GM19438 (cell line): ENCODE results near the gene BET1.

Source experiments
- ATAC-seq: cut with Tn5 transposase; IDR thresholded peaks from one replicate; pipeline ENCODE4 v1.9.1; 2021; ENCODE audit warnings: low read depth; ENCODE audit not compliant: unreplicated experiment

The BET1 gene

DNA sequence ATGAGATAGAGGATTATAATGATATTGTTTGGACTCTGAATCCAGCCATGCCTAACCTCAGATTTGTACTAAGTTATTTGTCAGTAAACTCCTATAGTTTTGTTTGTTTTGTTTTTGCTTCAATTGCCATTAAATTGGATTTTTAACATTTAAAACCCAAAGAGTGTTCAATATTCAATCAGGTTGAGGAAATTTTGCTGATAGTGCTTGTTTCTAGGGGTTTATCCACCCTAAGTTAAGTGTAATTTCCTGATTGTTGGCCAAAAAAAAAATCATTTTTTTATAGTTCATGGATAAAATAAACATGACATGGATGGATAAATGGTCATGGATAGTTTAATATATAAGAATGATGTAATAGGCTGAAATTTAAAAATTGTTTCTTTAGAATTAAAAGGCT, 11.4 kb upstream of the BET1 start:
- ATAC-seq: no peak

DNA sequence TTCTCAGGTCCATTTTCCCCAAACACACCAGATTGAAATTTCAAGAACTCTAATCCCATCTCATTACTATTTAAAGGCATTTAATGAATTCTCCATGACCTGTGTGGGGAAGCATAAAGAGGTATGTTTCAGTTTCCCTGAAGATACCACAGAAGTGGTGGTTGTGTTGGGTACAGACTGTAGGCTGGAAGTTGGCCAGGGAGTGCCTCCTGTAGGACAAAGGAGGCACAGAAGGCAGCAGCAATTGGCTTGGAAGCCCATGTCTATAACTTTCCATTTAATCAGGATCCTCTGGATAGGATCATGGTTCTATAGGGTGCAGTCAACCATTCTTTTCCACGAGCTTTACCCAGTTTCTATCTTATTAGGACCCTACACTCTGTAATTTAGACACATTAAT, 8.6 kb upstream of the BET1 start:
- no peak for ATAC-seq

GRCh38 chr7:94011714-94012353, 7.7 kb upstream of the BET1 start:
- no peak for ATAC-seq

DNA sequence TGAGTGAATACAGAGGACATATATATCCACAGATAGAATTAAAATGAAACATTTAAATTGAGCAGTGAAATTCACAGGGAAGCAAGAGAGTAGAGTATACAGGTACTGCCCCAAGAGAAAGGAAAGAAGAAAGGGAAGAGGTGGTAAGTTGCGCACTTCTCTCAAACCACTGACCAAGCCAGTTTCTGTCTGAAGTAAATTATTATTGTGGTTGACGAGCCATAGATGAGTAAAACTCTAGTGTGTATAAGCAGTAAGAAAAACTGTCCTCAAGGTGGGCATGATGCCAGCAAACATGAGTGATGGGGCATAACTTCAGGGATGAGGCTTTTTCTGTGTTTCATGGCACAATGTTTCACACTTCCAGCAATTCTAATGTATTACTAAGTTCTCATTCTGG, 4.4 kb upstream of the BET1 start:
- ATAC-seq: no peak

DNA sequence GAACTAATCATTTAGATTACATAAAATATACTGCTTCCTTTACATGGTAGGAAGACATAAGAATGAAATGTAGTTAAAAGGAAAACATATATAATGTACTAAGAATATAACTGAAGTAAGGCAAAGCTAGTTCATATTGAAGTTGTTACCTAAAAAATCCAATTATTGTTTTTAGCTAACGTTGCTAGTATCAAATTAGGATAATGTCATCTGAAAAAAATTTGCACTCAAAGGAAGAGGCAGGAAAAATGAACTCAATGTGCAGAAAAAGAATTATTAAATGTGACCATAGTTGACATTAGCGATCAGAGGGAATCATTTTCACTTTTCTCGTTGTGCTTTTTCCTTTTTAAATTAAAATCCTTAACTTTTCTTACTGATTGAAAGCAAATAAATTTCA, 1.6 kb upstream of the BET1 start:
- no peak for ATAC-seq

- peak; percentile 32 for ATAC-seq
Measured at GRCh38 chr7:94003446-94004023, 620 bp downstream of the BET1 start.

GRCh38 chr7:94001396-94001795, 2.8 kb downstream of the BET1 start:
- no peak for ATAC-seq

DNA sequence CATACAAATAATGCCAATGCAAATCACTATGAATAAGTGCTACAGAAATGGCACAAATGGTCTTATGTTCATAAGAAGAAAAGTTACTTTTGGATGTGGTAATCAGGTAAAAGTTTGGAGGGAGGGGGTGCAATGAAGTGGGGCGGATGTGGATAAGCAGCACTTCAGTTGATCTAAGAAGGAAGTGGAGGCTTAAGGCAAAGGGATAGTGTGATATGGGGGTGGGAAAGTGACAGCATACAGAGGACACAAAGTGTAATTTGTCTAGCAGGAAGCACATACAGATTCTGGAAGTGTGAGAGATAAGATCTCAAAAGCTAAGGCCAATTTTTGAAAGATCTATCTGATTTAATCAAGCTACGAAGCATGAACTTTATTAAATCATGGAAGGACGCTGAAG, 6.3 kb downstream of the BET1 start:
- ATAC-seq: no peak

GRCh38 chr7:93992421-93993110, 11.6 kb downstream of the BET1 start:
- no peak for ATAC-seq

DNA sequence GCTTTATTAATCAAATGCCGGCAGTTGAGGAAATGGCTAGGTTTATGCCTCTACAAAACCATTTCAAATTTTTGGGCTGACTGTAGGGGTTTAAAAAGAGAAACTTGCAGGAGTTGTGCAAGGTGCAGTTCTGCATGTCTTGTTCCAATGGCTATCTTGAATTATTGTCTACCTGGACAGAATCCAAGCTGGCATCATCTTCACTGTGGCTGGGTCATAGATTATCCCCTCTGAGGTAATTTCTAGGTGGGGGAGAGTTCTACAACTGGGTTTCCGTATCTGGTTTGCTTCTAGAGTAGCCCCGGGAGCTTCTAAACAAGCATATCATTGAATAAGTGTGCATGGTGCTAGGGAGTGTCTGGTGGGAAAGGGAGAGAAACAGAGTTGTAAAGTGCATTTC, 16.9 kb downstream of the BET1 start:
- ATAC-seq: no peak

DNA sequence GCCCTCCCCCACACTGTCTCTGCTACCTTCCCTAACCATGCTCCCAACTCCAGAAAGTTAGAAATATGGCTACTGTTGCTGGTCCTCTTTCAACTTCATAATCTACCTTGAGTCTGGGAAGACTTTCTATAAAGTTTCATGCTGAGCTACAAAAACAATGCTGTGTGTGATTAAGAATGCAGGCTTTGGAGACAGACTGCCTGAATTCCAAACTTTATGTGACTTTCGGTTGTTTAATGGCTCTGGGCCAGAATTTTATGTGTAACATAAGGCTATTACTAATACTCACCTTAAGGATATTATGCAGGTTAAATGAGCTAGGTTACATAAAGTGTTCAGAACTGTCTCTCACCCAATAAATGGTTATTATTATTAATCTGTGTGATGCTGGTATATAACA, 19.1 kb downstream of the BET1 start:
- ATAC-seq: no peak

- ATAC-seq: no peak
Measured at GRCh38 chr7:93984024-93984423, 20.1 kb downstream of the BET1 start.

DNA sequence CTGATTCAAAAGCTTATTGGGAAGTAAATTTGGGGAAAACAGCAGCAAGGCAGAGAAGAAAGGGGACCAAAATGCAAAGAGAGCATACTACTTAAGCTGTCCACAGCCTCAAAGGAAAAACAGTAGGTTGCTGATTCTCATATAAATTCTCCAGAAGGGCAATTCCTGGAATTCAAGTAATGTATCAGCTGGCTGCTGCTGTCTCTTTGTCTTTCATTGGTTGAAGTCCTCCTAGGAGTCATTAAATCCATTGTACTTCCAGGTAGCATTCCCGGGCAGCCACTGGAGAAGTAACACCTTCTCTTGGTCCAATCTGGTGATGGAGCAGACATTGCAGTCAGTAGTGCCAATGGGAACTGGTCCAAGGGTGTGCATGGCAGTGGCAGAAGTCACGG, 22.7 kb downstream of the BET1 start:
- no peak for ATAC-seq

DNA sequence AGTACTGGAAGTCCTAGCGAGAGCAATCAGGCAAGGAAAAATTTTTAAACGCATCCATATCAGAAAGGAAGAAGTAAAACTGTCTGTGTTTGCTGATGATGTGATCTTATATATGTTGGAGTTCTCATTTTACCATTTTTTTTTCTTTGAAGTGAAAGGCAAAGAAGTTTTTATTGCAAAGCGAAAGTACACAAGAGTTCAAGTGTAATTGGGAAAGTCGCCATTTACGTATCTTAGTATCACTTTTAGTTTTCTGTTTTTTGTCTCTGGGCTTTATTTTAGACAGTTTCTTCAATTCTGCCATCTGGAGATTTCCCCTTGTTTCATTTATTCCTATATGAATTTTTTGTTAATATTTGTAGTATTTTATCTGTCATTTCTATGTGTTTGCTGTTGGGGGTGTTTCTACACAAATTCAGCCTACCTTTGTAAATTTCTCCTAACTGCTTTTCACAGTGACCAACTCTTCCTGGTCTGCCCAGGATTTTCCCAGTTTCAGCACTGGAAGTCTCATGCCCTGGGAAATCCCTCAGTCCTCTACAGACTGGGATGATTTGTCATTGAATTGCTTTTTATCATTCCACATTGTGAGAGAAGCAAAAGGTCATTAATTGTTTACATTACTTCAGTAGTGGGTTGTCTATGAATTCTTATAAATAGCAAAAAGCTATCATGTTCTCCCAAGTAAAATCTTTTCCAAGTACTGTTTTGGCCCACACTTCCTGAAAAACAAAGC, 23.2 kb downstream of the BET1 start:
- no peak for ATAC-seq

- ATAC-seq: no peak
Measured at GRCh38 chr7:93977211-93977950, 26.8 kb downstream of the BET1 start.

GRCh38 chr7:93973134-93973533, 31.0 kb downstream of the BET1 start:
- no peak for ATAC-seq

DNA sequence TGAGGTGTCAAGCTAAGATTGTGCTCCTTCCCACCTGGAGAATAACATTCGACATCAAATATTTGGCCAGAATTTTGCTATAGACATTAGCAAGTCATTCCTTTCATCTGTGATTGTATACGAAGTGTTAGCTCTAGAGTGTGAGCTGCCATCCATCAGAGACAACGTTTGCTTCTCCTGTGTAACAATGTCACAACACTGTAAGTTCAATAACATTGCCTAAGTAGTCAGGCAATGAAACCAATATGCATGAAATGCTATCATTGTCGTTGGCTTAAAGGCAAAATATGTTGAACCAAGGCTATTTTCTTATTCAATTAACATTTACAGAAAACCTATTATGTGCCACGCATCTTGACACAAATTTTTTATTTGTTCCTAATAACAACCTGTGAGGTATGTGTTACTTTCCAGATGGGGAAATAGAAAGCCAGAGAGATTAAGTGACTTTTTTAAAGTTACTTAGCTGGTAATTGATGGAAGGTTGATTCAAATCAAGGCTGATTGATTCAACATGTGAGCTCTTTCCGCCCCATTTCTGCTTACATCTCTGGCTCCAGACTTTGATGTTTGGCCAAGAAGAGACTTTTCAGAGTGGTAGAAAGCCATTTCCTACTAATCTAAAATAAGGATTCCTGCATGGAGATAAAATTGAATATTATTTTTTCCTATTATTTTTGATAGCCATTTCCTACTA, 32.0 kb downstream of the BET1 start:
- ATAC-seq: no peak

- no peak for ATAC-seq
Measured at GRCh38 chr7:93968911-93969620, 35.1 kb downstream of the BET1 start.

DNA sequence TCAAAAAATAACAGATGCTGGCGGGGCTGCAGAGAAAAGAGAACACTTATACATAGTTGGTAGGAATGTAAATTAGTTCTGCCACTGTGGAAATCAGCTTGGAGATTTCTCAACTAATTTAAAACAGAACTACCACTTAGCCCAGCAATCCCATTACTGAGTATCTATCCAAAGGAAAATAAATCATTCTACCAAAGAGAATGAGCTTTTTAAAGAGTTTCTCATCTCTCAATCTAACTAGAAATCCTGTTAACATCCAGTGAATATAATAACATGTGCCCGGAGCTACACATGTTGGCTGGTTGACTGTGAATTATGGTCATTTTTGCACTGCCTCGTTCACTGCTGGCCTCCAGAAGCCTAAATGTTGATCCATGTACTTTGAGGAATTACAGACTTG, 39.3 kb downstream of the BET1 start:
- no peak for ATAC-seq

DNA sequence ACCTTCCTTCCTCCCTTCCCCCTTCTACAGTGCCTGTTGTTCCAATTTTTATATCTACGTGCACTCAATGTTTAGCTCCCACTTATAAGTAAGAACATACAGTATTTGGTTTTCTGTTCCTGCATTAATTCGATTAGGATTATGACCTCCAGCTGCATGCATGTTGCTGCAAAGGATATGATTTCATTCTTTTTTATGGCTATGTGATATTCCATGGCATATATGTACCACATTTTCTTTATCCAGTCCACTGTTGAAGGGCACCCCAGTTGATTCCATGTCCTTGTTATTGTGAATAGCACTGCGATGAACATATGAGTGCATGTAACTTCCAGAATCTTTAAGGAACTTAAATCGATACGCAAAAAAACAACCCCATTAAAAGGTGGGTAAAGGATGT, 39.9 kb downstream of the BET1 start:
- ATAC-seq: no peak
